ENCODE measurements around the gene IQCK.
A peak's percentile ranks its signal among the peaks of the same experiment; 100 is the strongest.

IQCK gene

DNA sequence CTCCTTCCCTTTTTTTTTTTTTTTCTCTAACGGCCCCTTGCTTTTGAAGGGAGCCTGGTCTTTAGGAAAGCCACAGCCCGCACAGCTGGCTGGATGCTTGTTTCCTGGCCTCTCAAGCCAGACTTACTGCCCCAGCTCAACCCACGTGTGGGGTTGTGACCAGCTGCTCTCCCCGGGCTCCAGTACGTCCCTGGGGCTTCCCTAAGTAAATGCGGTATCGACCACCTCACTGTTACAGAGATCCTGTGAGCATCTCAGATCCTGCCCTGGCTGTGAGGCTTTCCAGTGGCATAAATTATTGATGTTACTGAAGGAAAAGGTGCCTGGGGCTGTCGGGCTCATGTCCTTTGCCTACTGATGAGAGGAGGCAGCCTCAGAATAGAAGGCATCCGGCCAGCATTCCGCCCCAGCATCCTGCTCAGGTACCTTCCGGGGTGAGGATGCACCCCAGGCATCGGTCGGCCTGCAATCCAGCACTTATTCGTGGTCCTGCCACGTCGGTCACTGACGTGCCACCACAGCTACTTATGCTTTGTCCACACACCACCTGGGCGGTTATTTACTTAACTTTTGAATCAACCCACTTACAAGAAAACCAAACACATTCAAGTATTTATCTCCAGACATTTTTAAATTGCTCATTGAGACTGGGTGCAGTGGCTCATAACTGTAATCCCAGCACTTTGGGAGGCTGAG is 156.9 kb downstream of the IQCK start:
- no peak for DNase-seq (ENCODE audit: extremely low spot score)
- ChIA-PET CTCF (no interaction called here), POLR2A (no interaction called here)
- TF ChIP-seq HDGF (IDR thresholded peaks at IDR 0.05; ENCODE audit: borderline replicate concordance) (no peak), CTBP1 (IDR thresholded peaks at IDR 0.05; ENCODE audit: borderline replicate concordance) (no peak), NFRKB (IDR thresholded peaks at IDR 0.05) (no peak)

DNA sequence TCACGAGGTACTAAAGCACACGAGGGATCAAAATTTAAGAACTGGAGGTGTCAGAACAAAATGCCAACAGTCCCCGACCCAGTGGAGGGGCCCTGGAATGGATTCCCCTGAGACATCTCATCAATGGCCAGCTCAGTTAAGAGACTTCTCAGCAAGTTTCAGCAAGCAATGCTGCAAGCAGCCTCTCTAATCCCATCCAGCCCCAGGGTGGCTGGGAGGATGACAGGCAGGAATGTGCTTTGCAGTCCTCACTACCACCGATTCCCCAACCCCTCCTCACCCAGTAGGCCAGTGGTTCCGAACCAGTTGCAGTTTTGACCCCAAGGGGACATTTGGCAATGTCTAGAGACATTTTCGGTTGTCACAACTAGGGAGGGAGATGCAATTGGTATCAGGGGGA is 157.8 kb downstream of the IQCK start:
- no peak for DNase-seq (ENCODE audit: extremely low spot score)
- POLR2A ChIA-PET: no interaction called here
- CTCF ChIA-PET: interaction anchor here (1.4 kb wide), 1 partner anchor 292 kb away, joined by 5 read pairs; no protein-coding TSS in a partner anchor
- TF ChIP-seq FOXK2 (IDR thresholded peaks at IDR 0.05) (no peak), PKNOX1 (IDR thresholded peaks at IDR 0.05) (no peak), NFRKB (IDR thresholded peaks at IDR 0.05) (no peak), L3MBTL2 (conservative IDR thresholded peaks at IDR 0.05) (no peak), TARDBP (IDR thresholded peaks at IDR 0.05) (no peak), CTBP1 (IDR thresholded peaks at IDR 0.05; ENCODE audit: borderline replicate concordance) (no peak), SP1 (IDR thresholded peaks at IDR 0.05) (no peak), BHLHE40 (IDR thresholded peaks at IDR 0.05; ENCODE audit: borderline replicate concordance) (no peak), ARNT (IDR thresholded peaks at IDR 0.05) (no peak), SUZ12 (IDR thresholded peaks at IDR 0.05) (no peak), ZNF384 (IDR thresholded peaks at IDR 0.05) (no peak), LEF1 (IDR thresholded peaks at IDR 0.05; ENCODE audit: borderline replicate concordance) (no peak), HDGF (IDR thresholded peaks at IDR 0.05; ENCODE audit: borderline replicate concordance) (no peak), FOXM1 (IDR thresholded peaks at IDR 0.05; ENCODE audit: borderline replicate concordance) (no peak), ELF4 (IDR thresholded peaks at IDR 0.05) (no peak), FOXA1 (IDR thresholded peaks at IDR 0.05) (no peak)

DNA sequence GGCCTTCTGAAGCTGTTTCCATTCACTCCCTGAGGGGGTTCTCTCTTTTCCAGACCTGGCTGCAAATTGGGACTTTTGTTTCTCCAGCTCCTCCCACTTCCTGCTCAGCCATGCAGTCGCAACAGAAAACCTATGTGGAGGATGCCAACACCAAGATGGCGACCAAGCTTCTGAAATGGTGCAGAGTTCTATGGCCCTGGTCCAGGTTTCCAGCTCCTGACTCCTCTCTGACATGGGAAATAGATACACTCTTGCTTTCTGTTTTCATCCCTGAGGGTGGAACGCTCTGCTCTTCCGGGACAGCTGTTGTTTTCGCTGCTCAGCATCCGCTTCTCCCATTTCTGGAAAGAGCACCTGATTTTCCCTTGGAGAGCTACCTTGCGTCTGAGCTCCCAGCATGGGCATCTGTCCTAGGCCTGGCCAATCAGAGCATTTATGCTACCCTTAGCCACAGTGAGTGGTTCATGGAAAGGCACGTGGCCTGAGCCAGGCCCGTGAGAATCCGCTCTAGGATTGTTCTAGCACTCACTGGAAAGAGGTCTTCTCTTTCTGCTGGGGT is 158.5 kb downstream of the IQCK start:
- ChIA-PET CTCF (interaction anchor here (1.4 kb wide), 1 partner anchor 293 kb away, joined by 5 read pairs; no protein-coding TSS in a partner anchor), POLR2A (no interaction called here)

GRCh38 chr16:19878757-19879156 is 160.7 kb downstream of the IQCK start:
- POLR2A ChIA-PET: no interaction called here
- CTCF ChIA-PET: no interaction called here
- TF ChIP-seq ELF4 (IDR thresholded peaks at IDR 0.05) (no peak), PKNOX1 (IDR thresholded peaks at IDR 0.05) (no peak), L3MBTL2 (conservative IDR thresholded peaks at IDR 0.05) (no peak), SP1 (IDR thresholded peaks at IDR 0.05) (no peak), SUZ12 (IDR thresholded peaks at IDR 0.05) (no peak), BHLHE40 (IDR thresholded peaks at IDR 0.05; ENCODE audit: borderline replicate concordance) (no peak), ZNF384 (IDR thresholded peaks at IDR 0.05) (no peak), NFRKB (IDR thresholded peaks at IDR 0.05) (no peak), ARNT (IDR thresholded peaks at IDR 0.05) (no peak), TARDBP (IDR thresholded peaks at IDR 0.05) (no peak), LEF1 (IDR thresholded peaks at IDR 0.05; ENCODE audit: borderline replicate concordance) (no peak), HDGF (IDR thresholded peaks at IDR 0.05; ENCODE audit: borderline replicate concordance) (no peak), FOXK2 (IDR thresholded peaks at IDR 0.05) (no peak), FOXM1 (IDR thresholded peaks at IDR 0.05; ENCODE audit: borderline replicate concordance) (no peak), FOXA1 (IDR thresholded peaks at IDR 0.05) (no peak), CTBP1 (IDR thresholded peaks at IDR 0.05; ENCODE audit: borderline replicate concordance) (no peak)
- no peak for DNase-seq (ENCODE audit: extremely low spot score)

More for the DNA sequence above, 158.5 kb downstream of the IQCK start:
- no peak for DNase-seq (ENCODE audit: extremely low spot score)
- no peak for TF ChIP-seq ARNT (IDR thresholded peaks at IDR 0.05)
- no peak for TF ChIP-seq LEF1 (IDR thresholded peaks at IDR 0.05; ENCODE audit: borderline replicate concordance)
- TF ChIP-seq BHLHE40 (IDR thresholded peaks at IDR 0.05; ENCODE audit: borderline replicate concordance): no peak
- no peak for TF ChIP-seq FOXA1 (IDR thresholded peaks at IDR 0.05)
- no peak for TF ChIP-seq HDGF (IDR thresholded peaks at IDR 0.05; ENCODE audit: borderline replicate concordance)
- no peak for TF ChIP-seq FOXM1 (IDR thresholded peaks at IDR 0.05; ENCODE audit: borderline replicate concordance)
- no peak for TF ChIP-seq SUZ12 (IDR thresholded peaks at IDR 0.05)
- no peak for TF ChIP-seq CTBP1 (IDR thresholded peaks at IDR 0.05; ENCODE audit: borderline replicate concordance)
- TF ChIP-seq ELF4 (IDR thresholded peaks at IDR 0.05): no peak
- TF ChIP-seq SP1 (IDR thresholded peaks at IDR 0.05): no peak
- no peak for TF ChIP-seq NFRKB (IDR thresholded peaks at IDR 0.05)
- no peak for TF ChIP-seq ZNF384 (IDR thresholded peaks at IDR 0.05)
- TF ChIP-seq PKNOX1 (IDR thresholded peaks at IDR 0.05): no peak
- TF ChIP-seq L3MBTL2 (conservative IDR thresholded peaks at IDR 0.05): no peak
- no peak for TF ChIP-seq TARDBP (IDR thresholded peaks at IDR 0.05)
- no peak for TF ChIP-seq FOXK2 (IDR thresholded peaks at IDR 0.05)

GRCh38 chr16:19879241-19879792 is 161.2 kb downstream of the IQCK start:
- DNase-seq (ENCODE audit: extremely low spot score): no peak
- ChIA-PET CTCF (no interaction called here), POLR2A (no interaction called here)
- TF ChIP-seq L3MBTL2 (conservative IDR thresholded peaks at IDR 0.05) (peak; percentile 28; the same call in 1 of the 2 replicates), BHLHE40 (IDR thresholded peaks at IDR 0.05; ENCODE audit: borderline replicate concordance) (no peak)

- TF ChIP-seq ARNT (IDR thresholded peaks at IDR 0.05) (no peak), BHLHE40 (IDR thresholded peaks at IDR 0.05; ENCODE audit: borderline replicate concordance) (no peak), L3MBTL2 (conservative IDR thresholded peaks at IDR 0.05) (no peak), ZNF384 (IDR thresholded peaks at IDR 0.05) (no peak), FOXM1 (IDR thresholded peaks at IDR 0.05; ENCODE audit: borderline replicate concordance) (no peak), LEF1 (IDR thresholded peaks at IDR 0.05; ENCODE audit: borderline replicate concordance) (no peak), SP1 (IDR thresholded peaks at IDR 0.05) (no peak), HDGF (IDR thresholded peaks at IDR 0.05; ENCODE audit: borderline replicate concordance) (no peak), PKNOX1 (IDR thresholded peaks at IDR 0.05) (no peak), ELF4 (IDR thresholded peaks at IDR 0.05) (no peak), SUZ12 (IDR thresholded peaks at IDR 0.05) (no peak), CTBP1 (IDR thresholded peaks at IDR 0.05; ENCODE audit: borderline replicate concordance) (no peak), FOXA1 (IDR thresholded peaks at IDR 0.05) (no peak), FOXK2 (IDR thresholded peaks at IDR 0.05) (no peak), TARDBP (IDR thresholded peaks at IDR 0.05) (no peak), NFRKB (IDR thresholded peaks at IDR 0.05) (no peak)
- CTCF ChIA-PET: no interaction called here
- no peak for DNase-seq (ENCODE audit: extremely low spot score)
- POLR2A ChIA-PET: no interaction called here
These were observed 163.0 kb downstream of the IQCK start for GRCh38 chr16:19881028-19881427.
